ENCODE results near the gene PARVG. TPM values are rescaled to one million over a fixed set of nuclear protein-coding genes. Genes with fewer than 3 reads are reported as not detected.

PARVG gene
- total and polyA plus RNA-seq, 2 donors (not counting 3 experiments of a cell fraction or from before 2014, with no cell fraction given): 0.82 TPM; not detected in 1

DNA sequence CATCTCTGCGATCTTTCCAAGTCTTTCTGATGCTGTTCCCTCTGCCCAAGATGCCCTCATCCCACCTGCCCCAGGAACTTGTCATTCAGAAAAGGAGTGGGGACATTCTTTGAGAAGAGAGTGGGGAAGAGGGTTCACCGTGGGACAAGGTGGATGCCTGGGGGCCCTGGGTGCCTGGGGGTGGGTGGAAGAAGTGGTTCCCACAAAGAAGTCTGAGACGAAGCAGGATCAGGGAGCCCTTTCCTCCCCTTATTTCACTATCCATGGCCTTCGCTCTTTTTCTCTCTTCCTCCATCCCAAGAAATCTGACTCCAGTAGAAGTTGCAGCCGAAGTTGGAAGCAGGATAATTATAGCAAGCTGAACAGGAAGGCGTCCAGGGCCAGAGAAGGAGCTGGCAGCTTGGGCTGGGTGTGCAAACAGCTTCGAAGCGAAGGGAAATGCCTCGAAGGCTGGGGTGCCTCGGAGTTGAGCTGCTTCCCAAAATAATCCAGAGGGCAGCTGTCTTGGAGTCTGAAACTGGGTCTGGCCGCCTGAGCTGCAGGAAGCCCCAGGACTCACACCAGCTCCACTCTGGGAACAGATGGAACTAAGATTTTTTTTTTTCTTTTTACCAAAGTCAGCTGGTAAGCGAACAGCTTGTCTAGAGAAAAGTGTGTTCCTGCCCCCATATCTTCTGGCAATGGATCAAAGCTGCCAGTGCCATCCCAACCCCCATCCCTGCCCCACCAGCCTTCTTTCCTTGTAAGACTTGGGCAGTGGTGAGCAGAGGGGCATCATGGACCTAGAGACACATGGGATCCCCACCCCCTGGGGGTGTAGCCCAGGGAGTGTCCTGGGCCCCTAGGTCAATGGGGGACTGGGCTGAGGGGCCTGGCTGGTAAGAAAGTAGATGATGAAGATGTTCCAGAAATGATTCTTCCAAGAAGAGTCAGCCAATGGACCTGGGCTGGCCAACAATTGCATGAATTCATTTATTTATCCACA lies 31.5 kb downstream of the PARVG start:
- POLR2A ChIA-PET: no interaction called here

More for the DNA sequence above, 31.5 kb downstream of the PARVG start:
- no peak overlapping the region for H3K4me2 ChIP-seq (ENCODE audit: insufficient read depth, low read length)
- no peak for DNase-seq (ENCODE audit: low read depth, low spot score)
- no peak overlapping the region for H2AFZ ChIP-seq (ENCODE audit: low read depth, low read length)
- no peaks in the 10 kb centered on the region for H4K20me1 ChIP-seq (replicated peaks; ENCODE audit: control insufficient read depth, extremely low read depth, insufficient read depth, low read length)
- H3K9ac ChIP-seq (replicated peaks; ENCODE audit: extremely low read depth, insufficient read depth, low read length): no peak overlapping the region
- H3K36me3 ChIP-seq (ENCODE audit: control insufficient read depth in 2 of 2, extremely low read depth in 1 of 2, insufficient read depth in 2 of 2, low read length in 2 of 2): no peaks in the 10 kb centered on the region
- no peaks in the 10 kb centered on the region for H3K27me3 ChIP-seq (ENCODE audit: control insufficient read depth in 2 of 2, insufficient read depth in 2 of 2, low read length in 2 of 2)
- BruUV-seq (replicated peaks): no TSS peak
- H3K27ac ChIP-seq (ENCODE audit: insufficient read depth, low read depth, low read length): no peak overlapping the region
- no peaks in the 10 kb centered on the region for H3K9me1 ChIP-seq (replicated peaks; ENCODE audit: control insufficient read depth, extremely low read depth, insufficient read depth, low read length)
- no peaks in the 10 kb centered on the region for H3K79me2 ChIP-seq (ENCODE audit: control insufficient read depth, insufficient read depth, low read length)
- intact Hi-C loops (cut with micrococcal nuclease): no loop called here
- no peak overlapping the region for H3K4me3 ChIP-seq (replicated peaks in 1 of 3; ENCODE audit: insufficient read depth in 1 of 3, low read depth in 1 of 3, low read length in 3 of 3)
- TF ChIP-seq, protein P1, sequence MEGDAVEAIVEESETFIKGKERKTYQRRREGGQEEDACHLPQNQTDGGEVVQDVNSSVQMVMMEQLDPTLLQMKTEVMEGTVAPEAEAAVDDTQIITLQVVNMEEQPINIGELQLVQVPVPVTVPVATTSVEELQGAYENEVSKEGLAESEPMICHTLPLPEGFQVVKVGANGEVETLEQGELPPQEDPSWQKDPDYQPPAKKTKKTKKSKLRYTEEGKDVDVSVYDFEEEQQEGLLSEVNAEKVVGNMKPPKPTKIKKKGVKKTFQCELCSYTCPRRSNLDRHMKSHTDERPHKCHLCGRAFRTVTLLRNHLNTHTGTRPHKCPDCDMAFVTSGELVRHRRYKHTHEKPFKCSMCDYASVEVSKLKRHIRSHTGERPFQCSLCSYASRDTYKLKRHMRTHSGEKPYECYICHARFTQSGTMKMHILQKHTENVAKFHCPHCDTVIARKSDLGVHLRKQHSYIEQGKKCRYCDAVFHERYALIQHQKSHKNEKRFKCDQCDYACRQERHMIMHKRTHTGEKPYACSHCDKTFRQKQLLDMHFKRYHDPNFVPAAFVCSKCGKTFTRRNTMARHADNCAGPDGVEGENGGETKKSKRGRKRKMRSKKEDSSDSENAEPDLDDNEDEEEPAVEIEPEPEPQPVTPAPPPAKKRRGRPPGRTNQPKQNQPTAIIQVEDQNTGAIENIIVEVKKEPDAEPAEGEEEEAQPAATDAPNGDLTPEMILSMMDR (IDR thresholded peaks at IDR 0.05; ENCODE audit: extremely low read depth in 1 of 2, insufficient read depth in 1 of 2, low read depth in 1 of 2, low read length in 2 of 2): no peak
- TF ChIP-seq MYC (IDR thresholded peaks at IDR 0.05; ENCODE audit: low read depth, low read length) (no peak), GATA2 (IDR thresholded peaks at IDR 0.05; ENCODE audit: insufficient read depth, insufficient read length, low read depth, low read length) (no peak), FOS (IDR thresholded peaks at IDR 0.05; ENCODE audit: borderline replicate concordance, insufficient read depth, low read length) (no peak), EZH2 (IDR thresholded peaks at IDR 0.05; ENCODE audit: borderline replicate concordance, low read depth, low read length, severe bottlenecking) (no peak), POLR2A (IDR thresholded peaks at IDR 0.05; ENCODE audit: low read depth, low read length) (no peak), POLR2AphosphoS5 (IDR thresholded peaks at IDR 0.05; ENCODE audit: insufficient read depth, low read depth, low read length) (no peak), JUN (IDR thresholded peaks at IDR 0.05; ENCODE audit: borderline replicate concordance, insufficient read depth, insufficient read length, low read depth) (no peak)
- TF ChIP-seq, protein P2, sequence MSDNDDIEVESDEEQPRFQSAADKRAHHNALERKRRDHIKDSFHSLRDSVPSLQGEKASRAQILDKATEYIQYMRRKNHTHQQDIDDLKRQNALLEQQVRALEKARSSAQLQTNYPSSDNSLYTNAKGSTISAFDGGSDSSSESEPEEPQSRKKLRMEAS (IDR thresholded peaks at IDR 0.05; ENCODE audit: insufficient read depth, insufficient read length): no peak
- dilution Hi-C loops (cut with MboI; ENCODE audit: extremely low pct_ligation_motif_present, low sequenced_read_pairs): no loop called here
- CTCF ChIA-PET: no interaction called here
- FAIRE-seq: no peak
- H3K4me1 ChIP-seq (ENCODE audit: control insufficient read depth, extremely low read depth, insufficient read depth, low read length): no peaks in the 10 kb centered on the region
- no peaks in the 10 kb centered on the region for H3K9me3 ChIP-seq (replicated peaks; ENCODE audit: control insufficient read depth, insufficient read depth, low read length)

Measured in endothelial cell of umbilical vein (primary cell).